GM19438 (cell line): ENCODE results near the gene TFCP2L1.
"Not testable (repeated sequence)": the region's sequence is repeated elsewhere in the genome, so short reads cannot be mapped to it uniquely, and the experiment has no call there.

Source experiments
- ATAC-seq: cut with Tn5 transposase; IDR thresholded peaks from one replicate; pipeline ENCODE4 v1.9.1; 2021; ENCODE audit warnings: low read depth; ENCODE audit not compliant: unreplicated experiment

Gene TFCP2L1

GRCh38 chr2:121284463-121285449 lies at the start of gene TFCP2L1:
TSS of gene TFCP2L1 (minus strand) at chr2:121285202. CDS start at chr2:121285109, 93 bp downstream.
- no peak for ATAC-seq

- peak; percentile 57 for ATAC-seq
Measured at GRCh38 chr2:121333834-121334558, 49.0 kb upstream of the TFCP2L1 start.

GRCh38 chr2:121333231-121333630 lies 48.2 kb upstream of the TFCP2L1 start:
- no peak for ATAC-seq

GRCh38 chr2:121331324-121331723 lies 46.3 kb upstream of the TFCP2L1 start:
- not testable (repeated sequence) for ATAC-seq

GRCh38 chr2:121330921-121331320 lies 45.9 kb upstream of the TFCP2L1 start:
- no peak for ATAC-seq

GRCh38 chr2:121329786-121330185 lies 44.8 kb upstream of the TFCP2L1 start:
- no peak for ATAC-seq

- no peak for ATAC-seq
Measured at GRCh38 chr2:121326628-121327027, 41.6 kb upstream of the TFCP2L1 start.

GRCh38 chr2:121324601-121325000 lies 39.6 kb upstream of the TFCP2L1 start:
- ATAC-seq, result no peak

GRCh38 chr2:121321476-121321875 lies 36.5 kb upstream of the TFCP2L1 start:
- no peak for ATAC-seq

- ATAC-seq, result no peak
Measured at GRCh38 chr2:121319941-121320340, 34.9 kb upstream of the TFCP2L1 start.

GRCh38 chr2:121316986-121317385 lies 32.0 kb upstream of the TFCP2L1 start:
- ATAC-seq, result no peak

GRCh38 chr2:121313701-121314100 lies 28.7 kb upstream of the TFCP2L1 start:
- not testable (repeated sequence) for ATAC-seq

- ATAC-seq, result peak; percentile 89
Measured at GRCh38 chr2:121309801-121310200, 24.8 kb upstream of the TFCP2L1 start.

- no peak for ATAC-seq
Measured at GRCh38 chr2:121309323-121309722, 24.3 kb upstream of the TFCP2L1 start.

- no peak for ATAC-seq
Measured at GRCh38 chr2:121307048-121307447, 22.0 kb upstream of the TFCP2L1 start.

GRCh38 chr2:121304941-121305340 lies 19.9 kb upstream of the TFCP2L1 start:
- no peak for ATAC-seq

- no peak for ATAC-seq
Measured at GRCh38 chr2:121303531-121304263, 18.7 kb upstream of the TFCP2L1 start.

- not testable (repeated sequence) for ATAC-seq
Measured at GRCh38 chr2:121301190-121301589, 16.2 kb upstream of the TFCP2L1 start.

- ATAC-seq, result no peak
Measured at GRCh38 chr2:121298476-121298875, 13.5 kb upstream of the TFCP2L1 start.

GRCh38 chr2:121297866-121298265 lies 12.9 kb upstream of the TFCP2L1 start:
- ATAC-seq, result not testable (repeated sequence)
